NCI-H1930 (cell line): Measurements from ENCODE around the gene RRBP1.

Experiments used
- DNase-seq, 2 experiments: peaks; one replicate each; lab custom pipeline; 2025; lab: John Stamatoyannopoulos, UW

Gene RRBP1

DNA sequence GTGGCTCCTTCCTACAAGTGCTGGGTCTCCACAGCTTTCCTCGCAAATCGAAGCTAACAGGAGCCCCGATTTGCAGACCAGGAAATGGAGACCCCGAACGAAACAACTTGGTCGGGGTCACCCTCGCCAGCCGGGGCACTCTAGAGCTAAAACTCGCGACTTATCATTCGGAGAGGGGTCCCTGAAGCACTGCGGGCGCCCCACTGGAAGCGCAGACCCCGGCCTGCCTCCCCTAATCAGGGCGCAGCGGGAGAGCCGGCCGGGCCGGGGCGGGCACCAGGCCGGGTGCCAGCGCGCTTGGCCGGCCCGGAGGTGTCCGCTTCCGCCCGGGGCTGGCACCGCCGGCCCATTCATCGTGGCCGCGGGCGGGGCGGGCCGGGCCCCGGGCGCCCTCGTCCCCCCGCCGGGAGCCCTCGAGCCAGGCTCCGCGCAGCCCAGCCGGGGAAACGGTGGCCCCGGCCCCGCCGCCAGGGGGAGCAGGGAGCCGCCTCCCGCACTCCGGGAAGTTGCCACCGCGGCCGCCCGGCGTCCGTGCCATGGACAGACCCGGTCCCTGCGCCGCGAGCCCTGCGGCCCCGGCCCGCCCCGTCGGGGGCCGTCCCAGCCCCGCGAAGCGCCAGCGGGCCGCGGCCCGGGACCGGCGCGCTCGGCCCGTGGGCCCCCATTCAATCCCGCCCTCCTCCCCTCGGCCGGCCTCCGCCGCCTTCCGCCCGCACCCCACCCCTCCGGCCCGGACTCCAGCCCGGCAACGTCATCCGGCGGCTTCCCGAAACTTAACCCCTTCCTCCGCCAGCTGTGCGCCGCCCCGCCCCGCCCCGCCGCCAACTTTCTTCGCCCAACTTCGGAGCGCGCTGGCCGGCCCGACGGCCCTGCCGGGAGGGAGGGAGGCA lies 961 bp downstream of the RRBP1 start:
- peak; percentile 31 to 59 for DNase-seq

DNA sequence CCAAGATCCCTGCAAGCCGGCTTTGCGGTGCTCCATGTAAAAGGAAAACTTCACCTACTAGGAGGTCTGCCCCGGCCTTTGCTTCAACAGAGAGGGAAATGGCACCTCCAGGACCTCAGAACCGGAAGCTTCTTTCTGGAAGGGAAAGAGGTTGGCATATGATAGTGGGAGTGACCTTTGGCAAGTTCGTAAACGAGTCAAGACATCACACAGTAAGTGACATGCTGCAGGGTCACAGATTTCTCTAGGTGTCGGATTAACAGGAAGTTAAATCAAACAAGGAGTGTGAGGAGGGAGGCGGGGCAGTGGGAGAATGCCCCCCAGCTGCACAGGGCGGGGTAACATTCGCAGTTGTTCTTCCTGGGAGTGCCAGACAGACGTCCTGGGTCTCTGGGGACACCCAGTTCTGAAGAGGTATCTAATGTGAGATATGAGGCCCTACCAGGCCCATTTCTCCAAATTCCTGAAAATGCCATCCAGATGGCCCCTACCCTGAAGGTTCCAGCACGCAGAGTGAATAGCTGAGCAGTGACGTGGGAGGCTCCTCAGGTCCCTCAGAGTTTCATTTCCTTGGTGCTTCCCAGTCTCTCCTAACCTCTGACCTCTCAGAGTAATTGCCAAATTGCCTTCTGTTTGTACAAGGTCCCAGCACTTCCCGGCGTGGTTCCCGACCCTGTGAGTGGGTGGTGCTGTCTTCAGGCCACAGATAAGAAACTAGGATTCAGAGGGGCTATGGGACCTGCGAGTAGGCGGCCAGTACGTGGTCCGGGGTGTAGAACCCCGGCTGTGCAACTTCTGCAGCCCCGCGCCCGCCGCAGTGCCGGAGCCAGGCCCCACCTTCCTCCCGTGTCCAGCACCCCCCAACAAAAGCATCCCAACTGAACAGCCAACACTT lies 1.9 kb downstream of the RRBP1 start:
- no peak for DNase-seq

DNA sequence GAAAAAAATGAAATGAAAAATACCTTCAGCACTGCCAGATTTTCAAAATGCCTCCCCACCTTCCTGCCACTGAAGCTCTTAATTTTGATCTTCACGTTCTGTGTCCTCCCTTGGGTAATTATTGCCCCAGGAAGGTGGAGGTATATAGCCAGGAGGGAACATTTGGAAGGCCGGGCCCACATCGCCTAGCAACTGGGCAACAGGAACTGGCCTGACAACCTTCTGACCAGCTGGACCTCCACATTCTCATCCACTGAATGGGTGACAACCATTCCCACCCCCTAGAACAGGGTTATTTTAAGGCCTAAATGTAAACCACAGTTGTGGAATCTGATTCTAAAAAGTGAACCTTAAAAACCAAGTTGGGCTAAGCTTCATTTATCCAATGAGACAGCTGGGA lies 3.2 kb downstream of the RRBP1 start:
- no peak for DNase-seq

DNA sequence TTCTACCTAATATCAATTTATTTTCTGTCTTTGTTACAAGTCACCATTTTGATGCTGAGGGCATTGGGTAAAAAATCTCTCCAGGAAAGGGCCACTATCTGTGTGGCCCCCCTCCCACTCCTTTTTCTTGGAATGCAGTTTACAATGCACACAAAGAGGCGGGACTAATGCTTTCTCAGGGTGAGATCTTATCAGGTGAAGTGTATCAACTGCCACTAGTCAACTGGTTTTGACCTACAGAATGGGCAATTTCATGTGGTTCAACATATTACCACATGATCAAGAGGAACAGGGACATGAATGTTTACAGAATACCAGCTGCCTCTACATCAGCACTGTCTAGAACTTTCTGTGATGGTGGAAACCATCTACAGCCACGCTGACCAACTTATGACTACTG lies 3.7 kb downstream of the RRBP1 start:
- DNase-seq: no peak

DNA sequence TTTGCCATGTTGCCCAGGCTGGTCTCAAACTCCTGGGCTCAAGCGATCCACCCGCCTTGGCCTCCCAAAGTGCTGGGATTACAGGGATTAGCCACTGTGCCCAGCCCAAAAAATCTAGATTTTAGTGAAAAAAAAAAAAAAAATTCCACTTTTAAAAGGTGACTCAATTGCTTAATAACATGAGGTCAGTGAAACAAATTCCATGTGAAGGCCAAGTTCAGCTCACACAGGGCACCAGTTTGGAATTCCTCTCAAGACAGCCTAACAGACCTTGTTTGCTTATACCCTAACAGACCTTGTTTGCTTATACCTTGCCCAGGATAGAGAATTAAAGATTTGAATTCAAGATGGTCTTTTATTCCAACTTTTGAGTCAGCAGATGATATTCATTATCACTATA lies 5.1 kb downstream of the RRBP1 start:
- no peak for DNase-seq

DNA sequence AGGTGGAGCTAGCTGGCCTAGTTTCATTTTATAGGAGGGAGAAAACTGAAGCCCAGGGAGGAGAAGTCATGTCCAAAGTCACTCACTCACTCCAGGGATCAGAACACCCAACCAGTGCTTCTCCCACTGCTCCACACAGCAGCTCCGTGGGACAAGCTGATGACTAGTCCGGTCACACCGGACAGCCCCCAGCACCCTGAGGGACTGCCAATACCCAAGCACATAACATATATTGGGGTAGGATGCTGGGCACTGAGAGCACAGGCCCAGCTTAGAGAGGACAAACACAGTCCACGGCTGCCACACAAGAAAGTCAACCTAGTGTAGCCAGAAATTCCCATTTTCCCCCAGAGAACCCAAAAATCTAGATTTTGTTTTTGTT lies 5.7 kb downstream of the RRBP1 start:
- DNase-seq: no peak

DNA sequence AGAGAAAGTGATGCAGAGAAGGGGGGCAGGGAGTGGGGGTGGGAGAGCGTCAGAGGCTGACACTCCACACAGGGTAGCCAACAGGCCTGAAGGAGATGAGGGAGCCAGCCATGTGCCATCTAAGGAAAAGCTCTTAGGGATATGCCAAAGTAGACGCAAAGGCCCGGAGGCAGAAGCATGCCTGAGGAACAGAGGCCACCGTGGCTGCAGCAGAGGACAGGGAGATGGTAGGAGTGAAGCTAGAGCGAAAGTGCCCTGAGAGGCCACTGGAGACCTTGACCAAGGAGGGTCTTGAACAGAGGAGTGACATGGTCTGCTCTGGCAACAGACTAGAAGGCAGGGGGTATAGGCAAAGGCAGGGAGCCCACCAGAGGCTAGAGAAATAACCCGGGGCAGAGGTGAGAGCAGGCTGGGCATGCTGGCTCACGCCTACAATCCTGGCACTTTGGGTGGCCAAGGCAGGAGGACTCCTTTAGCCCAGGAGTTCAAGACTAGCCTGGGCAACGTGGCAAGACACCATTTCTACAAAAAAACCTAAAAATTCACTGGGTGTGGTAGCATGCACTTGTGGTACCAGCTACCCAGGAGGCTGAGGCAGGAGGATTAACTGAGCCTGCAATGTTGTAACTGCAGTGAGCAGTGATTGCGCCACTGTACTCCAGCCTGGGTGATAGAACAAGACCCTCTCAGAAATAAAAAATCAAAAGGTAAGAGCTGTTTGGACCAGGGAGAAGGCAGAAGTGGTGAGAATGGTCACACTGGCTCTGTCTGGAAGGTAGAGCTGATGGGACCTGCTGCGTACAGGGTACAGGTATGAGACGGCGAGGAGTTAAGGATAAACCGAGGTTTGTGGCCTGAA lies 6.3 kb downstream of the RRBP1 start:
- DNase-seq: no peak

DNA sequence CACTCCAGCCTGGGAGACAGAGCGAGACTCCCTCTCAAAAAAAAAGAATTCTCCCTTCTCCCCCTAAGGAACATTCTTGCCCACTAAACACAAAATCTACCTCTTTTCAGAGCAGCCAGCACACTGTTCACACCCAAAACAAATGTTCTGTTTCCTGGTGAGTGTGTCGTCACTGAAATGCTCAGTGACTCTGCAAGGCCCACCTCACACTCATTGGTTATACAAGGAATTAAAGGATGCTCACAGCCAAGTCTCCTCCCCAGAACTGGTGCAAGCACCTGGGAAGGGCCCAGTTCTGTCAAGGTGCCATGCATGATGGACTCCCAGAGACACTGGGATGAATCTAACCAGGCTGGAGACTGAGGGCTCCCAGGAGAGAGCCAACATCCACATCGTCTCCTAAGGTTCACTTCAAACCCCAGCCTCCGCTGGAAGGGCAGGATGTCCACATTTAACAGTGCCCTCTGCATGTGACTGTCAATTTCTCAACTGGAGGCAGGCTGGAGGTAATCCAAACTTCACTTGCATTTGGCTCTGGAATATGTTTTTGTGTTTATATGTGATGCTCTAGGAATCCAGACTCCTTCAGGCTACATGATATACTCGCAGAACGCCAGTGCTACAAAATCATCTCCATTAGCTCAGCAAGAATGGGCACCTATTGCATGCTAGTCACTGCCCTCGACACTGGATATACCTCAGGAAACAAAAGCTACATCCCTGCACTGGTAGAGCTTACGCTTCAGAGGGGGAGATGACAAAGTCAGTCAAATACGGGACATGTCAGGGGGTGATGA lies 7.1 kb downstream of the RRBP1 start:
- no peak for DNase-seq

DNA sequence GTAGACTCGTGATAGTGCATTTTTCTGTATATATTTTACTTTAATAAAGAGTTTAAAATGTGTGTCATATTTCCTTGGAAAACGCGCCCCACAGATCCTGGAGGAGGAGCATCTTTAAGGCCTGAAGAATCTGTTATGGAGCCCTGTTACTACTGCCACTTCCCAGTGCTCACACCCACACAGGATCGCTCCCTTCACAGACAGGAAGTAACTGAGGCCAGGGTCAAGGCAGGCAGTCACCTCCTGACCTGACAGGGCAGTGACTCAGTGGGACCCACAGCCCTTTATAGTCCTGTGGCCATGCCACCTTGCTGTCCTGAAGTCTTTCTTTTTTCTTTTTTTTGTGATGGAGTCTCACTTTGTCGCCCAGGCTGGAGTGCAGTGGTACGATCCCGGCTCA lies 9.0 kb downstream of the RRBP1 start:
- no peak for DNase-seq

DNA sequence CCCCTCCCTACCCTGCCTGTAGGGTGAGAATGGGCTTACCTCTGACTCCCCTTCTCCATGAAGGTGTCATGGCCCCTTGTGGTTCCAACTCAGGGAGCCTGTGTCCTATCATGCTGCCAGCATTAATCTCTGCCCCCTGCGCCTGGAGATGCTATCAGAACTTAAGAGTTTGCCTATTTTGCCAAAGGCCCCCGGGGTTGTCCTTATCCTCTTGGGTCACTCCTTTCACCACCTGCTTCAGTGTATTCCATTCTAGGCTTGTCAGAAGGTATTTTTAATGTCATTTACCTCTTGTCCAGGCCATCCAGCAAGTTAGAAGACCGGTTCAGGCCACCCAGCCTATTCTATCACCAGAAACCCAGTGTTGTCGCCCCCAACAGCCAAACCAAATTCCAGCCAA lies 10.5 kb downstream of the RRBP1 start:
- DNase-seq: no peak

DNA sequence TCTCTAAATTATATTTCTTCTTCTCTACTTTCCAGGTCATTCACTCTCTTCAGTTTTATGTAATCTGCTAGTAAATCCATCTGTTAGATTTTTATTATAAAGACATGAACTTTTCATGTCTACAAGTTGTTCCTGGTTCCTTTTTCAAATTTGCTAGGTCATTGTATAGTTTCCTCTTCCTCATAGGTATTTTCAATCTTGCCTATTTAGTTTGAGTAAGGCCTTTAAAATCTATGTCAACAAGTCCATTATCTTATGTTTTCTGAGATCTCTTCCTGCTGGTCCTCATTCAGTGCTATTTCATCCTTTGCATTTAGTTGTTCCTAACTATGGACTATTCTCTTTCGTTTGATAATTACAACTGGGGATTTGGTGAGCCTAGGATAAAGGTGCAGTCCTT lies 11.0 kb downstream of the RRBP1 start:
- no peak for DNase-seq

DNA sequence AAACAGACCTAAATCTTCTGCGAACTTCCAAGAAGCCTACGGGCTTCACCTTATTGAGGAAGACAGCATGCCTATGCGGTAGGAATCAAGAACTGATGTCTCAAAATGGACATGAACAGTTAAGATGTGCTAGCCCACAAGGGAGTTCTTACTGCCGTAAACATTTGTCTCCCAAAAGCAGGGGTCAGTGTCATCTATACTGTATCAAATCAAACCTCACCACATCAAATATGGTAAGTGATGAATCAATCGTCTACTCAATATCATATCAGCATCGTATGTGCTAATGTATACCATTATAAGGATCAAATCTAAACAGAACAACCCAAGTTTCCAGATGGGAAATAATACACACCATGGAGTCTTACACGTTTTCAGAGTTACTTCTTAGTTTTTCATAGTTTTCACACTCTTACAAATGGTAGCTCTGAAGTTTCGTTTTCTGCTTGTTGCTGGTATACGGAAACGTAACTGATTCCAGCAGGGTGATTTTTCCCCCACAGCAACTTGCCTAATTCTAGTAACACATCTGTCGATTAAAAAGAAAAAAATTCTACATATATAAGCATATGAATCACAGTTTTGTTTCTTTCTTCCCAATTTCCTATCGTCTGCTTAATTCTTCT lies 12.6 kb downstream of the RRBP1 start:
- no peak for DNase-seq

DNA sequence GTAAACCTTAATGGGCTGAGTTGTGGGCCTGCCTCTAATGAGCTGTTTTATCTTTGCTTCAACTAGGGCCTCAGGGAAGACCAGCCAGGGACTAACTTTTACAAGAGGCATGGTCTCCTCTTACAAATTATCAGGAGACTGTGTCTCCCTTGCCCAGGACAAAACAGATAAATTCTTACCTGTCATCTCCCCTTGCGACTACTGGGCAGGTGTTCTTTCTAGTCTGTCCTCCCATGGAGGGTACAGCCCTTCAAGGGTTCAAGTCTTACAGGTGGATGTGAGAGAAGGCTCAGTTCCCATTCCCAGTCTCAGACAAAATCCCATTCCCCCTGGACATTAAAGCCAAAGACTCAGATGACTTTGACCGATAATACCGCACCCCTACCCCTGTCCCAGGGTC lies 13.6 kb downstream of the RRBP1 start:
- no peak for DNase-seq

DNA sequence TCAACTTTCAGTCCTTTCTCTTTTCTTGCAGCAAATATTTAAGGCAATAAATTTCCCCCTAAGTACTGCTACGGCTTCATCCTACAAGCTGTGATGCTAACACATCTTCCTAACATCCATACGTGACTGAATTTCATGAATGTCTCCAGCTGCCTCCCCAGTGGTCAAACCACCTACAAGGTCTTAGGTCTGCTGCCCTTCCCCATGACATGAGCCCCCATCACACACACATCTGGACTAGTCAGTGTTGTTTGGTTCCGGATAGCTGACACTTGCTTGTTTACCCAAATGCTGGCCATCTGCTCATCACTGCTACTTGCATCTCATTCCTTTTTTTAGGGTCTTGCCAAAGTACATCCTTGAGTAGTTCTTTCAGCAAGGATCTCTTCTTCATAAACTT lies 14.6 kb downstream of the RRBP1 start:
- no peak for DNase-seq

DNA sequence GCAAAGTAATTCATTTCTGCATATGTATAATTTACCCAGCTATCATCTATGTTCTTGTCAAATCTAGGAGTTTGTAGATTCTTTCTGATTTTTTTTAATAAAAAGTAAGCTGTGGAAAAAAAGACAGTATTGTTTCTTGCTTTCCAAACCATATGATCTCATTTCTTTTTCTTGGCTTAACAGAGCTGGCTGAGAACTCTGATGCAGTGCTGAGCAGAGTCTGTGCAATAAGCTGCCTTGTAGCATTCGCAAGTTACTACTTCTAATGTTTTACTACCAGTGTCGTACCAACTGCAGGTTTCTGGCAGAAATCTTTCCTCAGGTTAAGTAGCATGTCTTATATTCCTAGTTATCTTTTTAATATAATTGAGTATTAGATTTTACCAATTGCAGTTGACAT lies 15.6 kb downstream of the RRBP1 start:
- no peak for DNase-seq

DNA sequence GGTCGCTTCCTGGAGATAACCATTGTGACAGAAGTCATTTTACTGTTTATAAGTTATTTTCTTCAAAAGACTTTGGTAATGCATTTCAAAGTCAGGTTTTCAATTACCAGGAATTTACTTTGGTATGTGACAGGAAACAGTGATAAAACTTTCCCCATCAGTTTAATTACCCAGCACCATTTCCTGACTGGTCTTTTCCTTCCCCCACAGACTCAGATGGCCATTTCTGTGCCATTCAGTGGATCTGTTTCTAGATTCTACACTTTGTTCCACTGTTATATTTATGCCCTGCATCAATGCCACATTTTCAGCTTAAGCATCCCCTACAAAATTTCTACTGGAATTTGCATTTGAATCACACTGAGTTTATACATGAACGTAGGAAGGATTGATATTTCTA lies 16.3 kb downstream of the RRBP1 start:
- no peak for DNase-seq

DNA sequence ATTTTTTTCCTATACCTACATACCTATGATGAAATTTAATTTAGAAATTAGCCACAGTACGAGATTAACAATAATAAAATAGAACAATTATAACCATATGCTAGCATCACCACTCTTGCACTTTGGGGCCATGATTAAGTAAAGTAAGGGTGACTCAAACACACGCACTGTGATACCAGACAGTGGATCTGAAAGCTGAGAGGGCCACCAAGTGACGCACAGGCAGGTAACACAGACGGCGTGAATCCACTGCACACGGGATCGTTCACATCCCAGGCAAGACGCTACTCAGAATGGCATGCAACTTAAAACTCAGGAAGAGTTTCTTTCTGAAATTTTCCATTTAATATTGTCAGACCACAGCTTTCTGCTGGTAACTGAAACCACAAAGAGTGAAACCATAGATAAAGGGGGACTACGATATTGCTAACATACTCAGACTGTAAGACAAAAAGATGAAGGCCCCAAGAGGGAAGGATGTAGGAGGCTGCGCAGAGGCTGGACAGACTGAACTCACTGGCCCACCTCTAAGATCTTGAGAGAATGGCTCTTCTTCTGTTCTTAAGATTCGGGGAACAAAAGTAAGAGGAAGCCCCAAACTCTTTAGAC lies 17.9 kb downstream of the RRBP1 start:
- no peak for DNase-seq

DNA sequence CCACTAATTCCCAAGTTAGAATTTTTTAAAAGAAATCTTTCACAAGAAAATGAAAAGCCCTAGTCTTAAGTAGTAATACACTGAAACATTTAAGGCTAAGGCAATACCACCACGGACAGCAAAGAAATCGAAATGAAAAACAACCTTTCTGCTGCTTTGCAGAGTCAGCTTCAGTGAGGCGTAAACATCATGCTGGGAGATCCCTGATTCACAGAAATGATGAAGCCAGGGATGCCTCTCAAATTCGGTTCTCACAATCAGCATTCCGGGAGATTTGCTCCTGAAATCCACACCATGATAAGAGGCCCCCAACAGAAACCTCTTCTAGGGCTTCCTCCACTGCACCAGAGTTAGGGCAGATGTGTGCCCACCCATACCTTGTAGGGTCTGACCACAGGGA lies 18.6 kb downstream of the RRBP1 start:
- no peak for DNase-seq

DNA sequence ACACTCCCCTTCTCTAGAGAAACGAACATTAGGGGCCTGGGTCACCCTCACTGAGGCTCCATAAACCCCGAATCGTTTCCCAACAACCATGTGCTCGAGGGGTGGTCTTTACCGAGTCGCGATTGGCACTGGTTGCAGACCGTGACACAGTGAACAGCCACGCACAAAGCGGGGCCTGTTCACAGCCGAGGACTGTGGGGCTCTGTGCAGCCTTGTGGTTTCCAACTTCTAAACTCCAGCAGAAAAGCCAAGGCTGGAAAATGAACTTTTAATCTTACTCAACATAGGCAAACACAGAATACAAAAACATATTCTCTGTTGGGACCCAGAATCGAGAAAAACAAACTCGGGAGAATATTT lies 19.0 kb downstream of the RRBP1 start:
- no peak for DNase-seq

DNA sequence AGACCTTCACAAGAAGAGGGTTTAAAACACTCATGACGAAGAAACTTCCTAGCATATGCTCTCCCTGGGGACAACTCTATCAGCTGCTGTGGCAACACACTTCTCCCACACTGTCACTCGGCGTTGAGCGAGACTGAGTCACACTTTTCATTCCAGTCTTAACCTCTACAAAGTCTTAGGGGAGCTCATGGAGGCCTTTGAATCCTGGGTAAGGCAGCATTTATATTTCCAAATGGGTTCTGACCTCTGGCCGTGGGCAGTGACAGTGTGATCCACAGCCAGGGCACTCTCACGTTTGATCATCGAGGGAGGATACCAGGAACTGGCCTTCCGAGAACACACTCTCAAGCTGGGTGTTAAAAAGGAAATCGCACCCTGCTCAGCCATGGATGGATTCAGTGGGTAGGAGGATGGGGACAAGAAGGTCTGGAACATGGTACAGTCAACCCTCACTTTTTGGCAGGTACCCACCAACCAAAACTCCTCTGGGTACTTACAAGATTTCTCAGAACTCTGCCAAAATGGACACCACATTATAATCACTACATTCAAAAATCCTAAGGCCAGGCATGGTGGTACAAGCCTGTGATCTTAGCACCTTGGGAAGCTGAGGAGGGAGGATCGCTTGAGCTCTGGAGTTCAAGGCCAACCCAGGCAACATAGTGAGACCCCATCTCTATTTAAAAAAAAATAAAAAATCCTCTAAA lies 19.6 kb downstream of the RRBP1 start:
- DNase-seq: no peak
